Smooth muscle cell (in vitro differentiated cells): ENCODE results near the gene IFNLR1. TPM values are rescaled to one million over a fixed set of nuclear protein-coding genes. Genes with fewer than 3 reads are reported as not detected.

Source experiments
- DNase-seq: peaks from one replicate; lab custom pipeline; 2025; ENCODE audit not compliant: unreplicated experiment; lab: John Stamatoyannopoulos, UW
- H2AFZ ChIP-seq: fragments of 200-600 bp; sonication (generic); 2 replicates; pipeline ENCODE4 v1.6.0; 2016; ENCODE audit warnings: antibody characterized with exemption, low read depth, mild to moderate bottlenecking
- H3F3A ChIP-seq: fragments of 200-600 bp; sonication (generic); 2 replicates; pipeline ENCODE4 v1.6.0; 2017; ENCODE audit warnings: antibody characterized with exemption, low read depth
- H3K27ac ChIP-seq: fragments of 200-600 bp; sonication (generic); 2 replicates; pipeline ENCODE4 v1.5.1; 2016; ENCODE audit warnings: low read depth, mild to moderate bottlenecking
- H3K27me3 ChIP-seq: fragments of 200-600 bp; sonication (generic); 2 replicates; pipeline ENCODE4 v1.6.1; 2016; ENCODE audit warnings: low read depth, mild to moderate bottlenecking
- H3K36me3 ChIP-seq: fragments of 200-600 bp; sonication (generic); 2 replicates; pipeline ENCODE4 v1.5.1; 2016; ENCODE audit warnings: low read depth
- H3K4me1 ChIP-seq: fragments of 200-600 bp; sonication (generic); 2 replicates; pipeline ENCODE4 v1.5.1; 2016; ENCODE audit warnings: low read depth
- H3K4me2 ChIP-seq: fragments of 200-600 bp; sonication (generic); 2 replicates; pipeline ENCODE4 v1.6.0; 2016; ENCODE audit warnings: mild to moderate bottlenecking
- H3K4me3 ChIP-seq: fragments of 200-600 bp; sonication (generic); 2 replicates; pipeline ENCODE4 v1.5.1; 2016; ENCODE audit warnings: mild to moderate bottlenecking
- H3K79me2 ChIP-seq: fragments of 200-600 bp; sonication (generic); 2 replicates; pipeline ENCODE4 v1.6.0; 2016; ENCODE audit warnings: low read depth, mild to moderate bottlenecking
- H3K9ac ChIP-seq: fragments of 200-600 bp; sonication (generic); 2 replicates; pipeline ENCODE4 v1.6.0; 2016; ENCODE audit warnings: low read depth
- H3K9me3 ChIP-seq: fragments of 200-600 bp; sonication (generic); replicated peaks from 2 replicates; pipeline ENCODE4 v1.5.1; 2016; ENCODE audit warnings: low read depth
- H4K20me1 ChIP-seq: fragments of 200-600 bp; sonication (generic); 2 replicates; pipeline ENCODE4 v1.6.0; 2016; ENCODE audit warnings: low read depth
- WGBS: methylation state at CpG from one replicate; pipeline ENCODE4 v1.1.7; 2016; ENCODE audit warnings: low lambda C conversion rate; 5-methylcytosine and 5-hydroxymethylcytosine counted together
- polyA plus RNA-seq: library from polyadenylated mRNA; unstranded; fragments of >200 nt; fragmentation: Nextera tagmentation; extraction: Ambion mirVana; gene quantifications from 2 replicates; pipeline ENCODE4 v1.2.1, GENCODE V29; 2016
- total RNA-seq: library from RNA; depleted of rRNA; stranded (reverse); fragments of >200 nt; gene quantifications from 2 replicates; pipeline ENCODE4 v1.2.3, GENCODE V29; 2014
- TF ChIP-seq, protein P1 (sequence below): fragments of 200-600 bp; sonication (generic); IDR thresholded peaks from 2 replicates; pipeline ENCODE4 v1.5.1; 2017; ENCODE audit warnings: borderline replicate concordance, mild to moderate bottlenecking, antibody characterized with exemption; ENCODE audit not compliant: insufficient read depth, poor library complexity, severe bottlenecking

The IFNLR1 gene
- total and polyA plus RNA-seq, 2 experiments from 2014 or later = 0.25 to 0.67 TPM

DNA sequence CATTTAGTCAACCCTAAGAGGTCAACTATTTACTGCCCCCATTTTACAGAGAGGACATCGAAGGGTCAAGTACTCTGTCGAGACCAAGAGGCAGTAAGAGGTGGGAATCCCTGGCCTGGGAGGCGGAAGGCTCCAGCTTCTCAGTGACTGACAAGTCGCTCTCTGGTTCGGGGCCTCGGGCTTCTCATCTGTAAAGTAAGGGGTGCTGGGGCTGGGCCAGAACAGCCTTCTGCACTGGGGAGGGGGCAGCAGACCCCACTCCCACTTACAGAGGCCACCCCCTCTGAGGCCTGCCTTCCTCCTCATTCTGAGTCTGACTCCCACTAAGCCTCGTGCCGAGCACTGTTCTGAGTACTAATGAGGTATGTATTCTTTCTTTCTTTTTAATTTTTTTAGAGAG, 17.0 kb upstream of the IFNLR1 start:
- no peaks in the 10 kb centered on the region for H3K36me3 ChIP-seq
- no peak for DNase-seq
- H3F3A ChIP-seq = no peaks in the 10 kb centered on the region
- H3K9ac ChIP-seq = no peak overlapping the region
- no peaks in the 10 kb centered on the region for H3K4me1 ChIP-seq
- WGBS = 95% methylated on average over 8 of the region's 8 CpGs
- H3K27me3 ChIP-seq = no peaks in the 10 kb centered on the region
- TF ChIP-seq, protein P1, sequence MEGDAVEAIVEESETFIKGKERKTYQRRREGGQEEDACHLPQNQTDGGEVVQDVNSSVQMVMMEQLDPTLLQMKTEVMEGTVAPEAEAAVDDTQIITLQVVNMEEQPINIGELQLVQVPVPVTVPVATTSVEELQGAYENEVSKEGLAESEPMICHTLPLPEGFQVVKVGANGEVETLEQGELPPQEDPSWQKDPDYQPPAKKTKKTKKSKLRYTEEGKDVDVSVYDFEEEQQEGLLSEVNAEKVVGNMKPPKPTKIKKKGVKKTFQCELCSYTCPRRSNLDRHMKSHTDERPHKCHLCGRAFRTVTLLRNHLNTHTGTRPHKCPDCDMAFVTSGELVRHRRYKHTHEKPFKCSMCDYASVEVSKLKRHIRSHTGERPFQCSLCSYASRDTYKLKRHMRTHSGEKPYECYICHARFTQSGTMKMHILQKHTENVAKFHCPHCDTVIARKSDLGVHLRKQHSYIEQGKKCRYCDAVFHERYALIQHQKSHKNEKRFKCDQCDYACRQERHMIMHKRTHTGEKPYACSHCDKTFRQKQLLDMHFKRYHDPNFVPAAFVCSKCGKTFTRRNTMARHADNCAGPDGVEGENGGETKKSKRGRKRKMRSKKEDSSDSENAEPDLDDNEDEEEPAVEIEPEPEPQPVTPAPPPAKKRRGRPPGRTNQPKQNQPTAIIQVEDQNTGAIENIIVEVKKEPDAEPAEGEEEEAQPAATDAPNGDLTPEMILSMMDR = no peak
- H3K4me2 ChIP-seq = no peak overlapping the region
- no peaks in the 10 kb centered on the region for H3K9me3 ChIP-seq
- H2AFZ ChIP-seq = no peak overlapping the region
- no peaks in the 10 kb centered on the region for H3K79me2 ChIP-seq
- H3K27ac ChIP-seq = no peak overlapping the region
- H4K20me1 ChIP-seq = no peaks in the 10 kb centered on the region
- no peak overlapping the region for H3K4me3 ChIP-seq

DNA sequence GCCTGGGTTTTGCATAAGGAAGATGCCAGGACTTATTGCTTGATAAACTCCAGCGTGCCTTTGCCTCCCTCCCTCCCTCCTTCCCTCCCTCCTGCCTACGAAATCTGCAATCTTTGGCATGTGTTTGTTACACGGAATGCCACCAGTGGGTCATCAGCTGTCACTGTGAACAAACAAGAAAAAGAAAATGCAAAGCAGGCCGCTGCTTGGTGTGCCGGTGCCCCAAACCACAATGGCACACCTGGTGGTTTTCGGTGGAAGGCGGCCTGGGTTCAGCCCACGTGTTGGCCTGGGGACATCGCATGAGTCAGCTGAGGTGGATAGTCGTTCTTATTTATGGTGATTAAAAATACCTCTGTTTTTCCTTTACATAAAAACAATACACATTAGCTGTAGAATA, 16.3 kb upstream of the IFNLR1 start:
- H3K27ac ChIP-seq = no peak overlapping the region
- no peak for DNase-seq

DNA sequence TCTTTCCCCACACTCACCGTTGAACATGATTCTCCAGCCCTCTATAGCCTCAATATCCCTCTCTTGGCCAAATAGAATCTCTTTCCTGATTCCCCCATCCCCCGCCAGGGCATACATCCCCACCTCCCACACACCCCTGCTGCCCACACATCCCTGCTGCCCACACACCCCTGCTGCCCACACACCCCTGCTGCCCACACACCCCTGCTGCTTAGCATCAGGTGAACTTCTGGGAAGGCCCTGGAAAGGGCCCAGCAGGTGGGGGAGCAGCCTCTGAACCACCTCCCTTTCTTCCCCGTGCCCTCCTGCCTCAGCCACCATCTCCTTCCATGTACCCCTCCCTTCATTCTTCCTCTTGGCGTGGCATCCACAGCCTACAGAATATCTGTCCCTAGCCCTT, 15.9 kb upstream of the IFNLR1 start:
- H3K4me3 ChIP-seq = no peak overlapping the region
- no peaks in the 10 kb centered on the region for H3K27me3 ChIP-seq
- H4K20me1 ChIP-seq = no peaks in the 10 kb centered on the region
- no peaks in the 10 kb centered on the region for H3K4me1 ChIP-seq
- H3K36me3 ChIP-seq = no peaks in the 10 kb centered on the region
- no peaks in the 10 kb centered on the region for H3F3A ChIP-seq
- TF ChIP-seq, protein P1 = no peak
- no peak overlapping the region for H3K9ac ChIP-seq
- DNase-seq = no peak
- H3K4me2 ChIP-seq = no peak overlapping the region
- no peak overlapping the region for H2AFZ ChIP-seq
- 92% methylated on average over 4 of the region's 4 CpGs for WGBS
- no peak overlapping the region for H3K27ac ChIP-seq
- no peaks in the 10 kb centered on the region for H3K79me2 ChIP-seq
- no peaks in the 10 kb centered on the region for H3K9me3 ChIP-seq

More for the DNA sequence above, 16.3 kb upstream of the IFNLR1 start:
- Histone ChIP-seq H3K9me3 (no peaks in the 10 kb centered on the region), H3K27me3 (no peaks in the 10 kb centered on the region), H3K9ac (no peak overlapping the region), H4K20me1 (no peaks in the 10 kb centered on the region), H3K4me2 (no peak overlapping the region), H3K4me3 (no peak overlapping the region), H3F3A (no peaks in the 10 kb centered on the region), H3K4me1 (no peaks in the 10 kb centered on the region), H2AFZ (no peak overlapping the region), H3K36me3 (no peaks in the 10 kb centered on the region), H3K79me2 (no peaks in the 10 kb centered on the region)
- TF ChIP-seq, protein P1 = no peak
- WGBS = 72% methylated on average over 9 of the region's 10 CpGs

DNA sequence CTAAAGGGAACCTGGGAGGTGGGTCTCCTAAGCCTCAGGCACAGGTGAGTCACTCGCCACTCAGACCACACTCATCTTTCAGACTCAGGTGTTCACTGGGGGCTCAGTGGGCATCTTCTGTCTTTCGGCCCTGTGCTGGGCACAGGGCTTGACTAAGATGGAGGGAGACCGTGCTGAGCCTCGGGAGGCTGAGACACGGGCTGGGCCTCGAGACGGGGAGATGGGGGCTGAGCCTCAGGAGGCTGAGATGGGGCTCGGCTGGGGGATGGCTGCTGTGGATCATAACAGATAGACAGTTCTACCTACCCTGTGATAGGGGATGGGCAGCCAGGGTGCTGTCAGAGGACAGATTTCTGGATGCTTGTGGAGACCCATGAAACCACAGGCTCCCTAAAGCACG, 15.5 kb upstream of the IFNLR1 start:
- DNase-seq = no peak
- no peak overlapping the region for H2AFZ ChIP-seq
- no peaks in the 10 kb centered on the region for H3K79me2 ChIP-seq
- no peaks in the 10 kb centered on the region for H4K20me1 ChIP-seq
- no peaks in the 10 kb centered on the region for H3K27me3 ChIP-seq
- H3K27ac ChIP-seq = no peak overlapping the region
- WGBS = 94% methylated on average over 9 of the region's 9 CpGs
- TF ChIP-seq, protein P1 = no peak
- no peaks in the 10 kb centered on the region for H3K36me3 ChIP-seq
- H3K4me1 ChIP-seq = no peaks in the 10 kb centered on the region
- no peaks in the 10 kb centered on the region for H3F3A ChIP-seq
- no peak overlapping the region for H3K4me2 ChIP-seq
- no peak overlapping the region for H3K9ac ChIP-seq
- no peaks in the 10 kb centered on the region for H3K9me3 ChIP-seq
- H3K4me3 ChIP-seq = no peak overlapping the region
